Astrocyte (in vitro differentiated cells and primary cell): ENCODE data around the gene ARIH2. TPM values are rescaled to one million over a fixed set of nuclear protein-coding genes. Genes with fewer than 3 reads are reported as not detected.

Experiments
- DNase-seq: peaks from one replicate; pipeline ENCODE4 v3.0.0-alpha.2; 2010; ENCODE audit warnings: low read depth
- FAIRE-seq: peaks from 2 replicates; lab custom pipeline; 2011; peaks lifted over from hg19 to GRCh38; lab: Jason Lieb, UNC
- H2AFZ ChIP-seq: 2 replicates; pipeline ENCODE4 v1.6.0; 2012; ENCODE audit warnings: low read depth, low read length, inconsistent platforms
- H3K27ac ChIP-seq: 2 replicates; pipeline ENCODE4 v1.5.1; 2011; ENCODE audit warnings: low read depth, low read length, inconsistent platforms
- H3K27me3 ChIP-seq: 2 replicates; pipeline ENCODE4 v1.6.0; 2011; ENCODE audit warnings: low read length, inconsistent platforms; ENCODE audit not compliant: insufficient read depth
- H3K36me3 ChIP-seq: 2 replicates; pipeline ENCODE4 v1.5.1; 2011; ENCODE audit warnings: low read length, inconsistent platforms; ENCODE audit not compliant: insufficient read depth
- H3K4me1 ChIP-seq: 2 replicates; pipeline ENCODE4 v1.5.1; 2011; ENCODE audit warnings: low read length, inconsistent platforms; ENCODE audit not compliant: insufficient read depth
- H3K4me2 ChIP-seq: 2 replicates; pipeline ENCODE4 v1.6.0; 2012; ENCODE audit warnings: low read length, inconsistent platforms
- H3K4me3 ChIP-seq: 2 replicates; pipeline ENCODE4 v1.5.1; 2011; ENCODE audit warnings: low read depth, mild to moderate bottlenecking, low read length, inconsistent platforms; ENCODE audit not compliant: insufficient read depth
- H3K79me2 ChIP-seq: 2 replicates; pipeline ENCODE4 v1.6.0; 2012; ENCODE audit warnings: mild to moderate bottlenecking, low read length, inconsistent platforms; ENCODE audit not compliant: insufficient read depth
- H3K9ac ChIP-seq: 2 replicates; pipeline ENCODE4 v1.6.0; 2012; ENCODE audit warnings: mild to moderate bottlenecking, low read length, inconsistent platforms
- H3K9me3 ChIP-seq: 2 replicates; pipeline ENCODE4 v1.5.1; 2012; ENCODE audit warnings: low read depth, mild to moderate bottlenecking, low read length, inconsistent platforms; ENCODE audit not compliant: insufficient read depth
- H4K20me1 ChIP-seq: 2 replicates; pipeline ENCODE4 v1.6.0; 2012; ENCODE audit warnings: low read length, inconsistent platforms; ENCODE audit not compliant: insufficient read depth
- H3K27ac Mint-ChIP-seq: one replicate; pipeline ENCODE4 v1.8.0; 2021; ENCODE audit warnings: mild to moderate bottlenecking, mixed read lengths; ENCODE audit not compliant: unreplicated experiment
- H3K27me3 Mint-ChIP-seq: one replicate; pipeline ENCODE4 v1.8.0; 2021; ENCODE audit warnings: low read depth, mixed read lengths; ENCODE audit not compliant: unreplicated experiment
- H3K36me3 Mint-ChIP-seq: one replicate; pipeline ENCODE4 v1.8.0; 2021; ENCODE audit warnings: low read depth, mixed read lengths; ENCODE audit not compliant: unreplicated experiment
- H3K4me1 Mint-ChIP-seq: one replicate; pipeline ENCODE4 v1.8.0; 2021; ENCODE audit warnings: low read depth, mixed read lengths; ENCODE audit not compliant: unreplicated experiment
- H3K4me3 Mint-ChIP-seq: one replicate; pipeline ENCODE4 v1.8.0; 2021; ENCODE audit warnings: mild to moderate bottlenecking, moderate library complexity, mixed read lengths; ENCODE audit not compliant: unreplicated experiment
- H3K9me3 Mint-ChIP-seq: one replicate; pipeline ENCODE4 v1.8.0; 2021; ENCODE audit warnings: mild to moderate bottlenecking, mixed read lengths; ENCODE audit not compliant: unreplicated experiment
- EZH2 ChIP-seq: IDR thresholded peaks from 2 replicates; pipeline ENCODE4 v1.6.1; 2012; ENCODE audit warnings: mild to moderate bottlenecking, low read length, inconsistent platforms; ENCODE audit not compliant: insufficient read depth
- total RNA-seq: library from RNA; stranded (reverse); gene quantifications from 2 replicates; pipeline ENCODE4 v1.2.1, GENCODE V29; 2021
- TF ChIP-seq, protein P1 (sequence below): IDR thresholded peaks from 2 replicates; pipeline ENCODE4 v1.5.1; 2011; ENCODE audit warnings: low read depth, mild to moderate bottlenecking, inconsistent platforms, low read length, moderate library complexity; ENCODE audit not compliant: insufficient read depth

ARIH2 gene
- total RNA-seq, 1 donor from 2014 or later: 94.6 TPM

DNA sequence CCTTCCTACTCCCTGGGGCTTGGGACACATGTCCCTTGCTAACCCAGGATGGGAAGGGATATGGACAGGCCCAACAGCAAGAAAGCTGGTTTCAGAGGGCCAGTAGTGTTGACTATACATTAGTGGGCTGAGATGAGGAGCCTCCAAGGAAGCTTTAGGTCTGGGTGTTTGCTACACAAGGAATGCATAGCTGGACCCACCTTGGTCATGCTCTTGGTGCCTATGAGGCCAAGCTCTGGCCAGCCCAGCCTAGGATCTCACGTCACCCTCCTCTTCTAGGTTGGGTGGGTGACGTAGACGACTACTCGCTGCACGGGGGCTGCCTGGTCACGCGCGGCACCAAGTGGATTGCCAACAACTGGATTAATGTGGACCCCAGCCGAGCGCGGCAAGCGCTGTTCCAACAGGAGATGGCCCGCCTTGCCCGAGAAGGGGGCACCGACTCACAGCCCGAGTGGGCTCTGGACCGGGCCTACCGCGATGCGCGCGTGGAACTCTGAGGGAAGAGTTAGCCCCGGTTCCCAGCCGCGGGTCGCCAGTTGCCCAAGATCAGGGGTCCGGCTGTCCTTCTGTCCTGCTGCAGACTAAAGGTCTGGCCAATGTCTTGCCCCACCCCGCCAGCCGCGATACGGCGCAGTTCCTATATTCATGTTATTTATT is 87.9 kb downstream of the ARIH2 start:
- H3K9ac ChIP-seq: peak overlapping the region; percentile 99
- H3K4me1 ChIP-seq: peaks cover 16% of the 10 kb centered on the region
- TF ChIP-seq, protein P1, sequence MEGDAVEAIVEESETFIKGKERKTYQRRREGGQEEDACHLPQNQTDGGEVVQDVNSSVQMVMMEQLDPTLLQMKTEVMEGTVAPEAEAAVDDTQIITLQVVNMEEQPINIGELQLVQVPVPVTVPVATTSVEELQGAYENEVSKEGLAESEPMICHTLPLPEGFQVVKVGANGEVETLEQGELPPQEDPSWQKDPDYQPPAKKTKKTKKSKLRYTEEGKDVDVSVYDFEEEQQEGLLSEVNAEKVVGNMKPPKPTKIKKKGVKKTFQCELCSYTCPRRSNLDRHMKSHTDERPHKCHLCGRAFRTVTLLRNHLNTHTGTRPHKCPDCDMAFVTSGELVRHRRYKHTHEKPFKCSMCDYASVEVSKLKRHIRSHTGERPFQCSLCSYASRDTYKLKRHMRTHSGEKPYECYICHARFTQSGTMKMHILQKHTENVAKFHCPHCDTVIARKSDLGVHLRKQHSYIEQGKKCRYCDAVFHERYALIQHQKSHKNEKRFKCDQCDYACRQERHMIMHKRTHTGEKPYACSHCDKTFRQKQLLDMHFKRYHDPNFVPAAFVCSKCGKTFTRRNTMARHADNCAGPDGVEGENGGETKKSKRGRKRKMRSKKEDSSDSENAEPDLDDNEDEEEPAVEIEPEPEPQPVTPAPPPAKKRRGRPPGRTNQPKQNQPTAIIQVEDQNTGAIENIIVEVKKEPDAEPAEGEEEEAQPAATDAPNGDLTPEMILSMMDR: no peak
- no peak for FAIRE-seq
- Mint-ChIP-seq H3K4me1 (peaks cover 8% of the 10 kb centered on the region), H3K36me3 (peaks cover 1% of the 10 kb centered on the region), H3K27me3 (no peaks in the 10 kb centered on the region), H3K4me3 (peak overlapping the region; percentile 97), H3K9me3 (no peaks in the 10 kb centered on the region), H3K27ac (peak overlapping the region; percentile 99)
- peak overlapping the region; percentile 80 for H3K4me3 ChIP-seq
- H4K20me1 ChIP-seq: peaks cover 29% of the 10 kb centered on the region
- peak overlapping the region; percentile 86 for H2AFZ ChIP-seq
- no peaks in the 10 kb centered on the region for H3K27me3 ChIP-seq
- peak overlapping the region; percentile 98 for H3K27ac ChIP-seq
- peaks cover 52% of the 10 kb centered on the region for H3K79me2 ChIP-seq
- H3K36me3 ChIP-seq: no peaks in the 10 kb centered on the region
- H3K4me2 ChIP-seq: peak overlapping the region; percentile 98
- DNase-seq: peak; percentile 52
- H3K9me3 ChIP-seq: no peaks in the 10 kb centered on the region

- peaks cover 59% of the 10 kb centered on the region for H3K79me2 ChIP-seq
- H3K4me1 ChIP-seq: peaks cover 16% of the 10 kb centered on the region
- peaks cover 36% of the 10 kb centered on the region for H4K20me1 ChIP-seq
- peak within 1 kb of the TSS; percentile 99 for H3K27ac Mint-ChIP-seq
- no peaks in the 10 kb centered on the region for H3K9me3 ChIP-seq
- no peak for TF ChIP-seq EZH2
- TF ChIP-seq, protein P1: no peak
- H2AFZ ChIP-seq: peak within 1 kb of the TSS; percentile 91
- no peaks in the 10 kb centered on the region for H3K9me3 Mint-ChIP-seq
- H3K4me2 ChIP-seq: peak within 1 kb of the TSS; percentile 98
- DNase-seq (peak; percentile 94), FAIRE-seq (no peak)
- no peaks in the 10 kb centered on the region for H3K27me3 Mint-ChIP-seq
- H3K4me1 Mint-ChIP-seq: peaks cover 8% of the 10 kb centered on the region
- H3K27ac ChIP-seq: peak within 1 kb of the TSS; percentile 98
- H3K4me3 Mint-ChIP-seq: peak within 1 kb of the TSS; percentile 97
- peak within 1 kb of the TSS; percentile 80 for H3K4me3 ChIP-seq
- peak within 1 kb of the TSS; percentile 99 for H3K9ac ChIP-seq
- H3K27me3 ChIP-seq: no peaks in the 10 kb centered on the region
- peaks cover 3% of the 10 kb centered on the region for H3K36me3 ChIP-seq
- peaks cover 8% of the 10 kb centered on the region for H3K36me3 Mint-ChIP-seq
Measured at GRCh38 chr3:49007068-49007770, 88.6 kb downstream of the ARIH2 start, which contains the start of gene WDR6. WDR6 (plus strand) TSS chr3:49007391; CDS start chr3:49007432, 41 bp downstream.
